ENCODE data around the gene MCOLN3.

DNA sequence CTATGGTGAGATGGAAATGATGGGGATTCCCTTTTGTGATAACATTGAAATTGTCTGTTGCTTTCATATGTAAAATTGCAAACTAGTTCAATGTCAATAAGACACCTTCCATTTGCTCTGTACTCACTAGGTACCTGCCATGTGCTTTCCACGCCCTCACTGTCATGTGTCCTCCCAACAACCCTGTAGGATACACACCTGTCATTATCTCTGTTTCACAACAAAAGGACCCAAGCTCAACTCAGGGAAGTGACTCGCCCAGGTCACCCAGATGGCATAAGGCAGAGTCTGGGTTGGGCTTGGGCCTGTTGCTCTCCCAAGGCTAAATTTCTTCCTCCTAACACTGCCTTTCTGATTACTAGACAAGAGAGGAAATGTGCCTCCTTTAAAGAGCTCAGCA is 45.3 kb upstream of the MCOLN3 start:
- TF ChIP-seq, protein P1, sequence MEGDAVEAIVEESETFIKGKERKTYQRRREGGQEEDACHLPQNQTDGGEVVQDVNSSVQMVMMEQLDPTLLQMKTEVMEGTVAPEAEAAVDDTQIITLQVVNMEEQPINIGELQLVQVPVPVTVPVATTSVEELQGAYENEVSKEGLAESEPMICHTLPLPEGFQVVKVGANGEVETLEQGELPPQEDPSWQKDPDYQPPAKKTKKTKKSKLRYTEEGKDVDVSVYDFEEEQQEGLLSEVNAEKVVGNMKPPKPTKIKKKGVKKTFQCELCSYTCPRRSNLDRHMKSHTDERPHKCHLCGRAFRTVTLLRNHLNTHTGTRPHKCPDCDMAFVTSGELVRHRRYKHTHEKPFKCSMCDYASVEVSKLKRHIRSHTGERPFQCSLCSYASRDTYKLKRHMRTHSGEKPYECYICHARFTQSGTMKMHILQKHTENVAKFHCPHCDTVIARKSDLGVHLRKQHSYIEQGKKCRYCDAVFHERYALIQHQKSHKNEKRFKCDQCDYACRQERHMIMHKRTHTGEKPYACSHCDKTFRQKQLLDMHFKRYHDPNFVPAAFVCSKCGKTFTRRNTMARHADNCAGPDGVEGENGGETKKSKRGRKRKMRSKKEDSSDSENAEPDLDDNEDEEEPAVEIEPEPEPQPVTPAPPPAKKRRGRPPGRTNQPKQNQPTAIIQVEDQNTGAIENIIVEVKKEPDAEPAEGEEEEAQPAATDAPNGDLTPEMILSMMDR (IDR thresholded peaks at IDR 0.05): no peak
- no peak for TF ChIP-seq POLR2A (IDR thresholded peaks at IDR 0.05)
